Activated T-cell treated with anti-CD3 and anti-CD28 coated beads, Interleukin-2, amount 50 U/mL, for 4 hours (primary cell): Measurements from ENCODE around the gene LACTBL1. TPM values are rescaled to one million over a fixed set of nuclear protein-coding genes. Genes with fewer than 3 reads are reported as not detected.

Experiments used
- ATAC-seq, 2 donors: fragments of 200-7000 bp; cut with Tn5 transposase; one replicate each; pipeline ENCODE4 v1.10.0; 2021
- DNase-seq: peaks from one replicate; pipeline ENCODE4 v3.0.0-alpha.2; 2020
- H3K27me3 Mint-ChIP-seq: one replicate; pipeline ENCODE4 v1.8.0; 2021; ENCODE audit warnings: low read depth, mixed read lengths
- H3K36me3 Mint-ChIP-seq: one replicate; pipeline ENCODE4 v1.8.0; 2022; ENCODE audit warnings: mixed read lengths; ENCODE audit not compliant: insufficient read depth
- H3K4me1 Mint-ChIP-seq: one replicate; pipeline ENCODE4 v1.8.0; 2021; ENCODE audit warnings: low read depth, mixed read lengths
- H3K4me3 Mint-ChIP-seq: one replicate; pipeline ENCODE4 v1.8.0; 2021; ENCODE audit warnings: mild to moderate bottlenecking, moderate library complexity, mixed read lengths
- H3K9me3 Mint-ChIP-seq: one replicate; pipeline ENCODE4 v1.8.0; 2021; ENCODE audit warnings: mixed read lengths
- total RNA-seq, 3 donors: library from RNA; stranded (reverse); gene quantifications; one replicate each; pipeline ENCODE4 v1.2.1, GENCODE V29; 2021

The LACTBL1 gene
- total RNA-seq, 3 donors from 2014 or later, result not detected

- peaks cover 12% of the 10 kb centered on the region for H3K9me3 Mint-ChIP-seq
- H3K36me3 Mint-ChIP-seq, result no peaks in the 10 kb centered on the region
- peaks cover 31% of the 10 kb centered on the region for H3K27me3 Mint-ChIP-seq
- H3K4me3 Mint-ChIP-seq, result no peak overlapping the region
- DNase-seq (no peak), ATAC-seq (no peak)
- H3K4me1 Mint-ChIP-seq, result no peaks in the 10 kb centered on the region
Measured at GRCh38 chr1:22944346-22945055, 28.2 kb downstream of the LACTBL1 start.

DNA sequence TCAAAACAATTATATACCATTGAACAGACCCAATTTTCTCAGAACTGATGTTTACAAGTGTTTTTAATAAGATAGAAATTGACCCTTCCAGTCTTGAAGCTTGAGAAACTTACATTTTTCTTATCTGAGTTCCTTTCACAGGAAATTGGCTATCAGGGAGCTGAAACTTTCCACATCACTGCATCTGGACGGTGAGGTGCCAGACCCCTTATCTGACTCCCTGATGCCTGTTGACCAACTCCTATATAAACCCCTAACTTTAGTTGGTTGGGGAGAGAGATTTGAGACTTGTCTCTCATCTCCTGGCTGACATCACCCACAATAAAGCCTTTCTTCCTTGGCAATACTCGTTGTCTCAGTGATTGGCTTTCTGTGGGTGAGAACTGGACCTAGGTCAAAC lies 31.4 kb downstream of the LACTBL1 start:
- no peak for ATAC-seq
- Mint-ChIP-seq H3K4me3 (no peak overlapping the region), H3K36me3 (no peaks in the 10 kb centered on the region), H3K4me1 (no peaks in the 10 kb centered on the region), H3K27me3 (peaks cover 20% of the 10 kb centered on the region), H3K9me3 (peaks cover 12% of the 10 kb centered on the region)
- no peak for DNase-seq

DNA sequence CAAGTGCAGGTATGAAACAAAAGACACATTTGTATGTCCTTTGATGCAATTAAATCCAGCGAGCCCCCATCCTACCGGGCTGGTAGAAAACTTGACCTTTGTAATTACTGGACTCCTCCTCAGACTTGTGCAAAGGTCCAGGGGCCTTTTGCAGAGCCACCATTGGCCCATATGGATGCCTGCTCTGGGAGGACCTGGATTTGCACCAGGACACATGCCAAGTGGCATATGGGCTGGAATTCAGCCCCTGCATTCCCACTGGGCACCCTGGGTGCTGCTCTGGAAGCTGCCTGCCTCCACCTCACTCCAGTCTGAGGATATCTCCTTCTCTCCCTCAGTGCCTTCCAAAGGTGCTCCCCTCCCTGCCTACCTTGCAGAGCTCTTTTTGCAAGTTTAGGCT lies 36.0 kb downstream of the LACTBL1 start:
- Mint-ChIP-seq H3K4me1 (no peaks in the 10 kb centered on the region), H3K4me3 (no peak overlapping the region)
- no peak for ATAC-seq

DNA sequence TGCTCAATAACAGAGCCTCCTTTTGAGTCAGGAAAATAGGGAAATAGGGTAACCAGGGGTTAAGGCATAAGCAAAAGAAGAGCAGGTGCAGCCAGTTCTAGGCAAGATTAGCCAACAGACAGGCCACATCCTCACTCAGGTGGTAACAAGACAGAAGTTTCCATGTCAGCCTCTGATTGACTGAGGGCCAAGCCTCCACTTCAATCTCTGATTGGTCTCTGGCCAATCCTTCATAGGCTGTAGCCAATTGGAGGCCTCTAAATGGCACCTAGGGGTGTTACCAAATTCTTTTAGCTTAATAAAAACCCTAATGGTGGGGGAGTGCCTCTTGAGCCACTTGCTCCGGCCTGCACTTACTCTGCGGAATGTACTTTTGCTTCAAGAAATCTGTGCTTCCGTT lies 37.2 kb downstream of the LACTBL1 start:
- DNase-seq, result no peak
- Mint-ChIP-seq H3K27me3 (peaks cover 14% of the 10 kb centered on the region), H3K36me3 (no peaks in the 10 kb centered on the region), H3K9me3 (peaks cover 3% of the 10 kb centered on the region), H3K4me1 (no peaks in the 10 kb centered on the region), H3K4me3 (no peak overlapping the region)
- no peak for ATAC-seq

More for the DNA sequence above, 36.0 kb downstream of the LACTBL1 start:
- DNase-seq, result no peak
- Mint-ChIP-seq H3K36me3 (no peaks in the 10 kb centered on the region), H3K27me3 (peaks cover 14% of the 10 kb centered on the region), H3K9me3 (peaks cover 12% of the 10 kb centered on the region)

DNA sequence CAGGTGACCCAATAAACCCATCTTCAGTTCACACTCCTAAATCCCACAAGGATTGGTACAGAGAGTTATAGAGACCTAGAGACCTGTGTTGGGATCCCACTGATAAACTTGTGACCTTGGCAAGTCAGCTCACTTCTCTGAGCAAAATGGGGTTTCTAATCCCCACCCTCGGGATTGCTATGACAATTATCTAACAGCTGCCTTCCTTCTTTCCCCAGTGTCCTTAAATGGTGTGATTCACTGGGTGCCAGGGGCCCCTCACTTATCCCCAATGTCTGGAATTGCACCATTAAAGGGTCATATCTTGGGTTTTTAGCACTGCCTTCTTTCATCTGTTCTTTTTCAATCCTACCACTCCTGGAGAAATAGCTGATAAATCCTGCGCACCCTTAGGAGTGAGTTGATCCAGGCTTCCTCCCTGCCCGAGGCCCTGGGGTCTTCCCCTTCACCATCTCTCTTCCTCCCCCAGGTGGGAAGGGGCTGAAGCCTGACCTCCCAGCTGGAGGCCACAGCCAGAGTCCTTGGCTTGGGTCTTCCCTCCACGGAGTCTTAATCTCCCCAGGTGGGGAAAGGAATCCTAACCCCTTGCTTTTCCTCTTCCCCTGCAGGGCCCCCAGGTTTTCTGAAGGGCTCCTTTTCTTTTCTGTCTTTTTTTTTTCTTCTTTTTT lies 39.7 kb downstream of the LACTBL1 start:
- Mint-ChIP-seq H3K9me3 (no peaks in the 10 kb centered on the region), H3K36me3 (no peaks in the 10 kb centered on the region), H3K4me1 (no peaks in the 10 kb centered on the region), H3K27me3 (peaks cover 18% of the 10 kb centered on the region), H3K4me3 (no peak overlapping the region)
- DNase-seq (no peak), ATAC-seq (no peak)

DNA sequence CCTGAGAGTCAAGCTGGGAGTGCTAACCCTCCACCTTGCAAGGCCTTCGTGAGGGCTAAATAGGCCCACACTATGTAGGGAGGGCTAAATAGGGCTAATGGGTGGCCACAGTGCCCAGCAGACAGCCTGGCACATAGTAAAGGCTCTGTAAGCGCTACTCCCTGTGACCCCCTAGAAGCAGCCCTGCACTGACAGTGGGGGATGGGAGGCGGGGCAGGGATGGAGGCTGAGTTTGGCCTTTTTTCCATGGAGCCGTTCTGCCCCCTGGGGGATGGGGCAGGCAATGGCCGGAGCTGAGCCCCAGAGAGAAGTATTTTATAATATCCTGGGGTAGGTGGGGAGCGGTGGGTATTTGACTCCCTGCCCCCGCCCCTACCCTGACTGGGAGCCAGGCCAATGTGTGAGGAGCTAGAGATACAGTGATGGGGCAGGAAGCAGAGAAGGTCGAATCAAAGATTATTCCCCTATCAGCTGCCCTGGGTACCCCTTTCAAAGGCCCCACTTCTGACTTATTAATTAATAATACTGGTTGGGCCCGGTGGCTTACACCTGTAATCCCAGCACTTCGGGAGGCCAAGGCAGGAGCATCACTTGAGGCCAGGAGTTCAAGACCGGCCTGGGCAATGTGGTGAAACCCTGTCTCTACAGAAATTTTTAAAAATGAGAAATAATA lies 42.3 kb downstream of the LACTBL1 start:
- ATAC-seq (no peak), DNase-seq (no peak)
- no peaks in the 10 kb centered on the region for H3K4me1 Mint-ChIP-seq
- H3K9me3 Mint-ChIP-seq, result no peaks in the 10 kb centered on the region
- peaks cover 30% of the 10 kb centered on the region for H3K27me3 Mint-ChIP-seq
- no peaks in the 10 kb centered on the region for H3K36me3 Mint-ChIP-seq
- no peak overlapping the region for H3K4me3 Mint-ChIP-seq

DNA sequence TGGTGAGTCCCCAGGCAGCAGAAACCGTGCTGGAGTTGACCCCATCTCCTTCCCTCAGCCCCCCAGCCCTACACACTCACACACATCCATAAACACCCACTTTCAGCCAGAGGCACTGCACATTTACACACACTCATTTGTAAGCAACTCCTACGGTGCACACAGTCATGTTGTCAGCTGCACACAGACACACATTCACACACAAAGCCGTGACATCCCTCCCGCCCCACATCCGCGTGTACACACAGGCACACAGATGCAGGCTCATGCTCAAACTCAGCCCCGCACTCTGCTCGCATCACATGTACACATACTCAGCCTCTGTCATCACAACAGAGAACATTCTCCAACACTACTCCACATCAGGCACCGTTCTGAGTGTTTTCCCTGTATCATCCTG lies 47.6 kb downstream of the LACTBL1 start:
- ATAC-seq, result no peak
- H3K36me3 Mint-ChIP-seq, result no peaks in the 10 kb centered on the region
- H3K4me1 Mint-ChIP-seq, result no peaks in the 10 kb centered on the region
- H3K9me3 Mint-ChIP-seq, result no peaks in the 10 kb centered on the region
- peaks cover 19% of the 10 kb centered on the region for H3K27me3 Mint-ChIP-seq
- no peak overlapping the region for H3K4me3 Mint-ChIP-seq
- no peak for DNase-seq

- no peaks in the 10 kb centered on the region for H3K36me3 Mint-ChIP-seq
- DNase-seq, result no peak
- H3K4me1 Mint-ChIP-seq, result no peaks in the 10 kb centered on the region
- H3K27me3 Mint-ChIP-seq, result peaks cover 16% of the 10 kb centered on the region
- H3K9me3 Mint-ChIP-seq, result no peaks in the 10 kb centered on the region
- ATAC-seq, result no peak
- no peak overlapping the region for H3K4me3 Mint-ChIP-seq
Measured at GRCh38 chr1:22922640-22923039, 50.0 kb downstream of the LACTBL1 start.

DNA sequence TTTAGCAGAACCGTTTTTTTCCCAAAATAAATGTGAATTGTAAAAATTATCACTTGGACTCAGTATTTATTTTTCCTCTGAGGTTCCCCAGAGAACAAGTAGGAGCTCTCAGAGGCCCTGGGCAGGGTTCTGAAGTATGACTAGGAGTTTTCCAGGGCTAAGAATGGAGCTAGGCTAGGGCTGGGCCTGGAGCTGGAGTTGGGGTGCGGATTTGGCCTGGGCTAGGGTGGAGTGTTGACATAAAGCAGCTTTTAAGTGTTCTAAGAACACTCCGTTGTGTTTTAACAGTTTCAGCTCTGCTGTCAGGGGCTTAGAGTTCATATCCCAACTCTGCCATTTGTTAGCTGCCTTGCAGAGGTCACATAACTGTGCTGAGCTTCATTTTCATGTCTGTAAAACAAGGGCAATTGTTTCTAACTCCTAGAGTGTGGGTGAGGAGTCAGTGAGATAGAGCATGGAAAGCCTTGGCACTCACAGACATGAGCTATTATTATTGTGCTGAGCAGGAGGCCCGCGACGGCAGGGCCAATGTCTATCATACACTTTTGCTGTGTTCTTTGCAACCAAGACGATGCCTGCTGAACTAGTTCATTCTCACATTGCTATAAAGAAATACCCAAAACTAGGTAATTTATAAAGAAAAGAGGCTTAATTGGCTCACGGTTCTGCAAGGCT lies 51.1 kb downstream of the LACTBL1 start:
- ATAC-seq, result no peak
- H3K27me3 Mint-ChIP-seq, result peaks cover 11% of the 10 kb centered on the region
- DNase-seq, result no peak
- H3K4me3 Mint-ChIP-seq, result no peak overlapping the region
- no peaks in the 10 kb centered on the region for H3K4me1 Mint-ChIP-seq
- no peaks in the 10 kb centered on the region for H3K36me3 Mint-ChIP-seq
- no peaks in the 10 kb centered on the region for H3K9me3 Mint-ChIP-seq

GRCh38 chr1:22920734-22921451 lies 51.8 kb downstream of the LACTBL1 start:
- no peaks in the 10 kb centered on the region for H3K4me1 Mint-ChIP-seq
- peaks cover 9% of the 10 kb centered on the region for H3K27me3 Mint-ChIP-seq
- H3K4me3 Mint-ChIP-seq, result no peak overlapping the region
- no peak for DNase-seq
- H3K36me3 Mint-ChIP-seq, result no peaks in the 10 kb centered on the region
- ATAC-seq, result no peak
- no peaks in the 10 kb centered on the region for H3K9me3 Mint-ChIP-seq

DNA sequence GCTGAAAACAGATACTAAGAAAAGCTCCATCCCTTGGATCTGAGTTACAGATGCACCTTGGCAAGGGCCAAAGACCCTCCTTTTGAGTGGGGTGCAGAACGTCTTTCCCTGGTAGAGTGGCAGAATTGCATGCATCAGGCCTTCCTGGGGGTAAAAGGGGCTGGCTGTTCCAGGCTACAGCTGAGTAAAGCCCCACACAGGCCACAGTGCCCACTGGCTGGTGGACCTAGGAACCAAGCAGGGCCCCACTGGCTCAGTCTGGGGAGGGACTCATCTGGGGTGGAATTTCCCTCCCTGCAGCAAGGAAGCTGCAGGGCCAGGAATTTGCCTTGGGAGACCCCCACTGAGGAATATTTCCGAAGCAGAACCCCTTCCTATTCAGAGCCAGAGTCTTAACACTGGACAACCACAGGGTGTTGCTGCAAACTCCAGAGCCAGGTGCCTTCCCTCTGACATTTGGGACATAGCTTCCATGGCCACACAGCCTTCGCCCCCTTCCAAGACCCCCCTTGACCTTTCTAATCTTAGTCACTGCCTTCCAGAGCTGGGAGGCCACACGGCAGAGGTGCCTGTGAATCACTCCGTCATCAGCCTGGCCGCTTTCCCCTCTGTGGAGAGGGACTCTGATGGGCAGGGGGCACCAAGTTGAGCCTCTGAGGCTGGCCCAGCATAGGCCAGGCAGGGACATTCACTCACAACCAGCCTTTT lies 52.5 kb downstream of the LACTBL1 start:
- Mint-ChIP-seq H3K4me1 (no peaks in the 10 kb centered on the region), H3K27me3 (peaks cover 11% of the 10 kb centered on the region)
- ATAC-seq, result no peak

DNA sequence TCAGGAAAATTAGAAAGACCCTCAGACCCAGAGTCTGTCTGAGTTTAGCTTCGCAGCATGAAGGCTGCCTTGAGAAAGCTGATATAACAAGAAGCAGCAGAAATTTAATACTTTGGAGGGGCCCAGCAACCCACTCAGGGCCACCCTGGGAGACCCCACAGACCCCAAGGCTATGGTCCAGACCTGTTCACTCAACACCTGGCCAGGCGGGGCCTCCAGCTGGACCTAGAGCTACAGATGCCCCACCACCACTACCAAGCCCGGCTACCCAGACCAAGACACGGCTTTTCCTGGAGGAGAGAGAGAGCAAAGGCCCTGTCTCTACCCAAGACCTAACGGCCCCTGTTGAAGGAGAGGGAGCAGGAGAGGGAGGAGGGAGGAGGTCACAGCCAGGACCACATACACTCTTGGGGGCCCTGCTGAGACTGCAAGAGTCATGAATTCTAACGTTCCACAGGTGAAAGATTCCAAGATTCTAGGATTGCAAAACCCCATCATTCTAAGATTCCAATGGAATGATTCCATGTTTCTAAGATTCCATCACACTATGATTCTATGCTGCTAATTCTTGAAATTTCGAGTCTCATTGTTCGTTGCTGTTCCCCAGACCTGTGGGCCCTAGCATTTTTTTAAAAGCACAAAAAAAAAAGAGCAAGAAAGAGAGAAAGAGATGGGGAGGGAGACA lies 53.2 kb downstream of the LACTBL1 start:
- Mint-ChIP-seq H3K27me3 (peaks cover 11% of the 10 kb centered on the region), H3K9me3 (no peaks in the 10 kb centered on the region), H3K4me3 (no peak overlapping the region), H3K36me3 (no peaks in the 10 kb centered on the region), H3K4me1 (no peaks in the 10 kb centered on the region)
- ATAC-seq (no peak), DNase-seq (no peak)

More for the DNA sequence above, 52.5 kb downstream of the LACTBL1 start:
- Mint-ChIP-seq H3K4me3 (no peak overlapping the region), H3K36me3 (no peaks in the 10 kb centered on the region), H3K9me3 (no peaks in the 10 kb centered on the region)
- no peak for DNase-seq

DNA sequence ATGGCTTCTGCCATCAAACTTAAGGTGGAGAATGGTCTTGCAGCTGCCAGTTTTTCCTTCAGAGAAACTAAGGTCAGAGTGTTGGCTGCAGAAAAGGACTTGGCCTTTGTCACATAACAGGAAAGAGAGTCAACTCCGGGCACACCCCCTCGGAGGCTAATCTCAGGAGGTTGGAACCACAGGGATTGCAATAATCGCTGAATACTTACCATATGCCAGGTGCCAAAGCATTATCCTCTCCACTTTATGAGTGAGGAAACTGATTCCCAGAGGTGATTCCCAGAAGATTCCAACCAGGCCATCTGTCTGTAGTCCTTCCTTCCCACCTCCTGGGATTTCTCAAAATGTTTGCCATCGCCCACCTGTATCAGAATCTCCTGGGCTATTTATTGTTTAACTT lies 54.0 kb downstream of the LACTBL1 start:
- DNase-seq (no peak), ATAC-seq (no peak)
- Mint-ChIP-seq H3K4me3 (no peak overlapping the region), H3K27me3 (peaks cover 11% of the 10 kb centered on the region), H3K4me1 (no peaks in the 10 kb centered on the region), H3K9me3 (no peaks in the 10 kb centered on the region), H3K36me3 (no peaks in the 10 kb centered on the region)
